WERI-Rb-1 (cell line): ENCODE results near the gene PDCL3.

Experiments used
- DNase-seq: peaks from one replicate; pipeline ENCODE4 v3.0.0-alpha.2; 2020
- H3K27ac ChIP-seq: fragments of 250-450 bp; sonication (Bioruptor Pico); 2 replicates; pipeline ENCODE4 v1.5.1; 2020; ENCODE audit warnings: mild to moderate bottlenecking, moderate library complexity
- H3K27me3 ChIP-seq: fragments of 250-450 bp; sonication (Bioruptor Pico); 2 replicates; pipeline ENCODE4 v1.5.1; 2021; ENCODE audit warnings: mild to moderate bottlenecking, low read depth, moderate library complexity; ENCODE audit not compliant: insufficient read depth, severe bottlenecking
- H3K36me3 ChIP-seq: fragments of 250-450 bp; sonication (Bioruptor Pico); 2 replicates; pipeline ENCODE4 v1.5.1; 2020; ENCODE audit warnings: mild to moderate bottlenecking, moderate library complexity
- H3K4me3 ChIP-seq: 2 replicates; pipeline ENCODE4 v1.5.1; 2011; ENCODE audit warnings: low read depth, mild to moderate bottlenecking, control low read depth, low read length
- H3K9me3 ChIP-seq: fragments of 250-450 bp; sonication (Bioruptor Pico); 2 replicates; pipeline ENCODE4 v1.5.1; 2021; ENCODE audit warnings: mild to moderate bottlenecking, moderate library complexity; ENCODE audit not compliant: severe bottlenecking
- CTCF ChIP-seq: IDR thresholded peaks from 2 replicates; pipeline ENCODE4 v1.5.1; 2011; ENCODE audit warnings: low read depth, mild to moderate bottlenecking, control low read depth, inconsistent platforms, low read length

PDCL3 gene

GRCh38 chr2:100561191-100561590 lies 1.6 kb upstream of the PDCL3 start:
- H3K36me3 ChIP-seq = no peaks in the 10 kb centered on the region; the same call in 1 of the 2 replicates
- DNase-seq = no peak
- no peak for TF ChIP-seq CTCF
- no peak overlapping the region for H3K4me3 ChIP-seq
- H3K9me3 ChIP-seq = no peaks in the 10 kb centered on the region
- no peaks in the 10 kb centered on the region for H3K27me3 ChIP-seq
- H3K27ac ChIP-seq = no peak overlapping the region

- peak; percentile 64 for DNase-seq
- no peak for TF ChIP-seq CTCF
- Histone ChIP-seq H3K27me3 (no peaks in the 10 kb centered on the region), H3K4me3 (peak overlapping the region; percentile 92), H3K27ac (peak overlapping the region; percentile 98), H3K9me3 (no peaks in the 10 kb centered on the region), H3K36me3 (peaks cover 18% of the 10 kb centered on the region)
Measured at GRCh38 chr2:100563407-100564247, 834 bp downstream of the PDCL3 start.

- peaks cover 54% of the 10 kb centered on the region for H3K36me3 ChIP-seq
- no peak for DNase-seq
- no peak overlapping the region for H3K4me3 ChIP-seq
- no peaks in the 10 kb centered on the region for H3K9me3 ChIP-seq
- no peaks in the 10 kb centered on the region for H3K27me3 ChIP-seq
- no peak for TF ChIP-seq CTCF
- H3K27ac ChIP-seq = no peak overlapping the region
Measured at GRCh38 chr2:100568989-100569388, 6.2 kb downstream of the PDCL3 start.

- no peak for TF ChIP-seq CTCF
- DNase-seq = no peak
- Histone ChIP-seq H3K9me3 (no peaks in the 10 kb centered on the region), H3K4me3 (no peak overlapping the region), H3K36me3 (peaks cover 52% of the 10 kb centered on the region), H3K27me3 (no peaks in the 10 kb centered on the region), H3K27ac (no peak overlapping the region)
Measured at GRCh38 chr2:100571668-100572067, 8.9 kb downstream of the PDCL3 start.

GRCh38 chr2:100577777-100578176 lies 15.0 kb downstream of the PDCL3 start:
- no peak overlapping the region for H3K4me3 ChIP-seq
- no peak for TF ChIP-seq CTCF
- H3K9me3 ChIP-seq = no peaks in the 10 kb centered on the region
- no peaks in the 10 kb centered on the region for H3K27me3 ChIP-seq
- H3K27ac ChIP-seq = no peak overlapping the region
- DNase-seq = no peak
- H3K36me3 ChIP-seq = peaks cover 8% of the 10 kb centered on the region
